ENCODE data around the gene PPBP.
"Not testable (repeated sequence)": the region's sequence is repeated elsewhere in the genome, so short reads cannot be mapped to it uniquely, and the experiment has no call there.

The PPBP gene

GRCh38 chr4:73991742-73992000 is 3.7 kb upstream of the PPBP start:
- DNase-seq, result no peak

- no peak for DNase-seq
Observed at GRCh38 chr4:73990988-73991741, 3.2 kb upstream of the PPBP start.

- DNase-seq, result no peak
Observed at GRCh38 chr4:73989928-73990327, 1.9 kb upstream of the PPBP start.

GRCh38 chr4:73989031-73989430 is 1.0 kb upstream of the PPBP start:
- DNase-seq, result no peak

- DNase-seq, result peak; percentile 40
Observed at GRCh38 chr4:73985528-73985852, 2.5 kb downstream of the PPBP start.

- DNase-seq, result peak; percentile 22
Observed at GRCh38 chr4:73984736-73985527, 3.1 kb downstream of the PPBP start.

GRCh38 chr4:73981175-73981574 is 6.8 kb downstream of the PPBP start:
- DNase-seq, result peak; percentile 11

- no peak for DNase-seq
Observed at GRCh38 chr4:73979407-73979957, 8.5 kb downstream of the PPBP start.

GRCh38 chr4:73978886-73979285 is 9.1 kb downstream of the PPBP start:
- no peak for DNase-seq

GRCh38 chr4:73976716-73977115 is 11.3 kb downstream of the PPBP start:
- no peak for DNase-seq

- DNase-seq, result no peak
Observed at GRCh38 chr4:73976217-73976616, 11.8 kb downstream of the PPBP start.

- no peak for DNase-seq
Observed at GRCh38 chr4:73974352-73974751, 13.6 kb downstream of the PPBP start.

GRCh38 chr4:73970945-73971344 is 17.0 kb downstream of the PPBP start:
- DNase-seq, result no peak

- DNase-seq, result no peak
Observed at GRCh38 chr4:73970011-73970410, 18.0 kb downstream of the PPBP start.

GRCh38 chr4:73967866-73968265 is 20.1 kb downstream of the PPBP start:
- no peak for DNase-seq

GRCh38 chr4:73964862-73965611 is 23.0 kb downstream of the PPBP start:
- DNase-seq, result peak; percentile 38

- DNase-seq, result no peak
Observed at GRCh38 chr4:73962724-73963123, 25.3 kb downstream of the PPBP start.

GRCh38 chr4:73959041-73959440 is 28.9 kb downstream of the PPBP start:
- not testable (repeated sequence) for DNase-seq

GRCh38 chr4:73952352-73952751 is 35.6 kb downstream of the PPBP start:
- DNase-seq, result no peak

GRCh38 chr4:73950376-73950920 is 37.5 kb downstream of the PPBP start:
- not testable (repeated sequence) for DNase-seq

GRCh38 chr4:73948990-73949706 is 38.8 kb downstream of the PPBP start:
- no peak for DNase-seq

GRCh38 chr4:73948291-73948690 is 39.7 kb downstream of the PPBP start:
- DNase-seq, result no peak

Data from DMS53 (cell line).